SH-SY5Y (cell line): ENCODE results near the gene COX7A2L.

Experiments
- GATA2 ChIP-seq: IDR thresholded peaks from 2 replicates; pipeline ENCODE4 v1.6.1; 2011; ENCODE audit warnings: mild to moderate bottlenecking, low read depth, low read length
- GATA3 ChIP-seq: IDR thresholded peaks from 2 replicates; pipeline ENCODE4 v1.6.1; 2011; ENCODE audit warnings: low read depth, mild to moderate bottlenecking, low read length, moderate library complexity

DNA sequence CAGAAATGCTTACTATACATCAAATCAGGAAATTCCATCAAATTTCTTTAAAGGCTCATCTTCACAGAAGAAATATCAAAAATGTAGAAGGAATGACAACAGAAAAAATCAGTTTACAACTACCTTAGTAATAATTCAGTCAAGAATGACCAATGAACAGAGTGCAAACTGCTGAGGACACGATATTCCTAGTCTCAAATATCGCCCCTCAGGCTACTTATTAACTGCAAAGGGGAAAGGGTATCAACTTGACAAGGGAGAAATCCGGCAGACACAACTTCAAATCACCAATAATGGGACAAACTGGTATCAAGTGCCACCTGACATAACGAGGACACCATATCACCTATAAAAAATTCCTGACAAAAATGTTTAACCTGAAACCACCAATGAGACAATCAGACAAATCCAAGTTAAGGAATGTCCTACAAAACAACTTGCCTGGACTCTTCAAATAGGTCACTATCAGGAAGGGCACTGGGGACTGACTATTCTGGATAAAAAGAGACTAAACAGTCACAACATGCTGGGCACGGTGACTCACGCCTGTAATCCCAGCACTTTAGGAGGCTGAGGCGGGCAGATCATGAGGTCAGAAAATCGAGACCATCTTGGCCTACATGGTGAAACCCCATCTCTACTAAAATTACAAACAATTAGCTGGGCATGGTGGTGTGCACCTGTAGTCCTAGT lies 12.8 kb downstream of the COX7A2L start:
- TF ChIP-seq GATA3 (no peak), GATA2 (no peak)
